Neuronal stem cell (in vitro differentiated cells): ENCODE results near the gene PSENEN.

Experiments used
- DNase-seq: peaks from one replicate; pipeline ENCODE4 v3.0.0-alpha.2; 2013; ENCODE audit warnings: low spot score
- H2AFZ ChIP-seq: one replicate; pipeline ENCODE4 v1.6.1; 2013; ENCODE audit warnings: mild to moderate bottlenecking, low read length, inconsistent platforms
- H2AK5ac ChIP-seq: 2 replicates; pipeline ENCODE4 v1.6.1; 2013; ENCODE audit warnings: low read depth, mild to moderate bottlenecking, inconsistent platforms, low read length, moderate library complexity, mixed read lengths
- H2BK120ac ChIP-seq: 2 replicates; pipeline ENCODE4 v1.6.1; 2013; ENCODE audit warnings: low read depth, mild to moderate bottlenecking, inconsistent platforms, low read length, moderate library complexity, mixed read lengths
- H2BK12ac ChIP-seq: one replicate; pipeline ENCODE4 v1.6.1; 2013; ENCODE audit warnings: low read length, inconsistent platforms
- H2BK15ac ChIP-seq: 2 replicates; pipeline ENCODE4 v1.6.1; 2013; ENCODE audit warnings: mild to moderate bottlenecking, low read length, inconsistent platforms, mixed read lengths
- H2BK5ac ChIP-seq: one replicate; pipeline ENCODE4 v1.6.1; 2013; ENCODE audit warnings: inconsistent platforms, mild to moderate bottlenecking, low read length, moderate library complexity
- H3K14ac ChIP-seq: one replicate; pipeline ENCODE4 v1.6.1; 2013; ENCODE audit warnings: low read length, inconsistent platforms
- H3K18ac ChIP-seq: 2 replicates; pipeline ENCODE4 v1.6.1; 2013; ENCODE audit warnings: low read length, inconsistent platforms
- H3K23ac ChIP-seq: 2 replicates; pipeline ENCODE4 v1.6.1; 2013; ENCODE audit warnings: low read depth, mild to moderate bottlenecking, mixed read lengths, low read length, inconsistent platforms; ENCODE audit not compliant: poor library complexity
- H3K27ac ChIP-seq: replicated peaks from 3 replicates; pipeline ENCODE4 v1.5.1; 2013; ENCODE audit warnings: low read length, inconsistent platforms
- H3K27me3 ChIP-seq, 3 experiments: 2 replicates each; pipeline ENCODE4 v1.6.1; 2013; ENCODE audit warnings: low read length in 3 of 3, mild to moderate bottlenecking in 2 of 3, inconsistent platforms in 1 of 3, low read depth in 1 of 3, mixed read lengths in 1 of 3, moderate library complexity in 1 of 3; ENCODE audit not compliant: control insufficient read depth in 3 of 3, insufficient read depth in 3 of 3
- H3K36me3 ChIP-seq, 2 donors: replicated peaks in 1 of 2; 2 replicates each; pipeline ENCODE4 v1.6.1; 2013; ENCODE audit warnings: low read length in 2 of 2; ENCODE audit not compliant: control insufficient read depth in 2 of 2, insufficient read depth in 2 of 2
- H3K4ac ChIP-seq: 2 replicates; pipeline ENCODE4 v1.6.1; 2013; ENCODE audit warnings: inconsistent platforms, mild to moderate bottlenecking, low read length, moderate library complexity
- H3K4me1 ChIP-seq, 2 donors: 1 replicate in 1 of 2; 2 replicates in 1 of 2; pipeline ENCODE4 v1.6.1; 2013; ENCODE audit warnings: low read length in 2 of 2, low read depth in 1 of 2; ENCODE audit not compliant: control insufficient read depth in 2 of 2, insufficient read depth in 1 of 2
- H3K4me2 ChIP-seq: one replicate; pipeline ENCODE4 v1.6.1; 2013; ENCODE audit warnings: mild to moderate bottlenecking, low read length, inconsistent platforms; ENCODE audit not compliant: insufficient read depth, poor library complexity, severe bottlenecking
- H3K4me3 ChIP-seq, 2 donors: 2 replicates each; pipeline ENCODE4 v1.5.1; 2013; ENCODE audit warnings: low read length in 2 of 2, mild to moderate bottlenecking in 2 of 2, inconsistent platforms in 1 of 2, moderate library complexity in 1 of 2
- H3K79me1 ChIP-seq: one replicate; pipeline ENCODE4 v1.6.1; 2013; ENCODE audit warnings: low read depth, mild to moderate bottlenecking, inconsistent platforms, low read length, moderate library complexity
- H3K9ac ChIP-seq: one replicate; pipeline ENCODE4 v1.6.1; 2013; ENCODE audit warnings: mild to moderate bottlenecking, low read depth, low read length, inconsistent platforms; ENCODE audit not compliant: poor library complexity
- H3K9me3 ChIP-seq, 2 donors: replicated peaks in 1 of 2; 2 replicates each; pipeline versions ENCODE3 to v1.6.1; 2013; ENCODE audit warnings: low read length in 2 of 2, mild to moderate bottlenecking in 2 of 2, inconsistent platforms in 1 of 2, low read depth in 1 of 2, mixed read lengths in 1 of 2, moderate library complexity in 1 of 2; ENCODE audit not compliant: control insufficient read depth in 2 of 2, insufficient read depth in 1 of 2
- H4K8ac ChIP-seq: one replicate; pipeline ENCODE4 v1.6.1; 2013; ENCODE audit warnings: low read depth, mild to moderate bottlenecking, inconsistent platforms, low read length, moderate library complexity
- H4K91ac ChIP-seq: one replicate; pipeline ENCODE4 v1.6.1; 2013; ENCODE audit warnings: low read length, low read depth, mild to moderate bottlenecking, inconsistent platforms; ENCODE audit not compliant: poor library complexity
- WGBS, 2 donors: extraction: QIAGEN DNeasy Blood & Tissue Kit; methylation state at CpG; one replicate each; pipeline ENCODE4 v1.1.7; 2013; ENCODE audit warnings: missing lambda C conversion rate in 2 of 2, mixed read lengths in 1 of 2; ENCODE audit not compliant: insufficient read length in 2 of 2, insufficient replicate concordance in 1 of 2; ENCODE audit errors: extremely low coverage in 2 of 2; 5-methylcytosine and 5-hydroxymethylcytosine counted together

Gene PSENEN

DNA sequence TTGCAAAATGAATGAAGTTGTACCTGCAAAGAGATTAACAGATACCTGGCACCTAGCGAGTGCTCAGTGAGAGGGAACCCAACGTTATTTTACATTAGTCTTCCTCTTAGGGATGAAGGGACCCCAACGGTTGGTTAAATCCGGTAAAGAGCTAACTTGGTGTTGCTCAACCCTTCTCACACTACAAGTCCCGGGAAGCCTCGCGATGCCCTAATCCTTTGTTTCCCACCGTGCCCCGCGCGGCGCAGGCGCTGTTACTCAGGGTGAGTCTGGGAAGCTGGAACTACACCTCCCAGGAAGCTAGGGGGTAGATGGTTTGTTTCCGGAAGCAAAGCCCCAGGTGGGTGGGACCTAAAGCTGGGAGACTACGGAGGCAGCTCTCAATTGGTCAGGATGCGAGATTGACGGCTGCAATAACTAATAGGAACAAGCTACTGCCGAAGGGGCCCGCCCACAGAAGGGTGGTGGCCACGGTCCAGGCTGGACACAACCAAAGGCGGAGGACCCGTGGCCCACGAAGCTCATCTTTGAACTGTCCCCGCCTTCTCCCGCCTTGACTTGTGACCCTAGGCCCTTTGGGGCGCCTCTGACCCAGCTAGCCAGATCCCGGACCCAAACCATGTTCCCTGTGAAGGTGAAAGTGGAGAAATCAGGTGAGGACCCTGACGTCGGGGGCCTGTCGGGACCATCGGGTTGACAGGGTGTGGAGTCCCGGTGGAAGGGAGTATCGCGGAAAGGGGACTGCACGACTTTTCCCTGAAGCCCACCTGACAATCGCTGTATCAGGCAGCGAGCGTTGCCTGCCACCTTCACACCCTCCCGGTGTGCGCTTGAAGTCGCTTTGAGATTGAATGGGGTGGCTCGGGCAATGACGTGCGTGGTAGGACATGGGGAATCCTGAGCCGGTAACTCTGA, 2.9 kb downstream of the PSENEN start, which contains the start of gene LIN37:
TSS of gene LIN37 (plus strand) at position 471 of the 915 bp plus-strand sequence. CDS start at position 620, 149 bp downstream.
- Histone ChIP-seq H3K4me2 (peak within 1 kb of the TSS; percentile 96), H3K14ac (peak within 1 kb of the TSS; percentile 59), H3K79me1 (peaks cover 8% of the 10 kb centered on the region), H4K8ac (no peak within 1 kb of the TSS), H3K27ac (no peak within 1 kb of the TSS), H2AFZ (peak within 1 kb of the TSS; percentile 83), H4K91ac (no peak within 1 kb of the TSS), H2AK5ac (no peak within 1 kb of the TSS), H3K4me1 (peaks cover 9 to 12% of the 10 kb centered on the region in 2 donors), H3K9me3 (no peaks in the 10 kb centered on the region), H3K4me3 (peak within 1 kb of the TSS; percentile 77 to 97), H2BK15ac (no peak within 1 kb of the TSS), H3K9ac (peak within 1 kb of the TSS; percentile 89), H2BK5ac (no peak within 1 kb of the TSS), H3K27me3 (no peaks in the 10 kb centered on the region), H3K36me3 (peaks cover 3 to 16% of the 10 kb centered on the region in 2 donors), H2BK120ac (no peak within 1 kb of the TSS), H3K18ac (no peak within 1 kb of the TSS), H2BK12ac (no peak within 1 kb of the TSS), H3K4ac (no peak within 1 kb of the TSS), H3K23ac (no peak within 1 kb of the TSS)
- peak; percentile 99 for DNase-seq
- no CpG with 5 or more reads among the region's 45 CpGs for WGBS, 2 donors

DNA sequence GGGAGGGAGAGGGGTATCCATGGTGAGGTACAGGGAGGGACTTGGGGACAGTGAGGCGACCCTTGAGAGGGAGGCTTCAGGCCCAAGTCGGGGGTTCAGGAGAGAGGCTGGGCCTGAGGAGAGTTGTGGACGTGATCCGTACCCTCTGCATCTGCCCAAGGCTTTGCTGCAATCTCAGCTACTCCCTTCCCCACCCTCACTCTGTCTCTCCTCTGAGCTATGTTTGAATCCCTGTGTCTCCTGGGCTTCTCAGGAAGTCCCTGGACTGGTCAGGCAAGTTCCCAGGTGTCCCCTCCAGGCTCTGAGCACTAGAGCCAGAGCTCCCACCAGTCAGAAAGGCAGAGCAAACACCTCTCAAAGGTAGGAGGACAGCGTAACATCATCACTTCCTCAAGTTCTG, 4.7 kb downstream of the PSENEN start:
- Histone ChIP-seq H2BK12ac (no peak overlapping the region), H3K14ac (no peak overlapping the region), H2BK120ac (no peak overlapping the region), H3K4me1 (peaks cover 8% of the 10 kb centered on the region in 2 donors), H3K4me3 (peak overlapping the region in 1 of 2 donors; percentile 1), H3K9me3 (no peaks in the 10 kb centered on the region), H2BK5ac (no peak overlapping the region), H3K79me1 (peaks cover 7% of the 10 kb centered on the region), H3K23ac (no peak overlapping the region), H2AK5ac (peak overlapping the region; percentile 27), H3K4me2 (no peak overlapping the region), H3K9ac (no peak overlapping the region), H3K4ac (no peak overlapping the region), H4K91ac (no peak overlapping the region), H2BK15ac (no peak overlapping the region), H3K18ac (no peak overlapping the region), H4K8ac (no peak overlapping the region), H3K27ac (no peak overlapping the region), H3K36me3 (peaks cover 7 to 27% of the 10 kb centered on the region in 2 donors), H2AFZ (no peak overlapping the region), H3K27me3 (peaks cover 0 to 2% (median 0%) of the 10 kb centered on the region in 3 experiments)
- no peak for DNase-seq
- WGBS, 2 donors = no CpG with 5 or more reads among the region's 5 CpGs

DNA sequence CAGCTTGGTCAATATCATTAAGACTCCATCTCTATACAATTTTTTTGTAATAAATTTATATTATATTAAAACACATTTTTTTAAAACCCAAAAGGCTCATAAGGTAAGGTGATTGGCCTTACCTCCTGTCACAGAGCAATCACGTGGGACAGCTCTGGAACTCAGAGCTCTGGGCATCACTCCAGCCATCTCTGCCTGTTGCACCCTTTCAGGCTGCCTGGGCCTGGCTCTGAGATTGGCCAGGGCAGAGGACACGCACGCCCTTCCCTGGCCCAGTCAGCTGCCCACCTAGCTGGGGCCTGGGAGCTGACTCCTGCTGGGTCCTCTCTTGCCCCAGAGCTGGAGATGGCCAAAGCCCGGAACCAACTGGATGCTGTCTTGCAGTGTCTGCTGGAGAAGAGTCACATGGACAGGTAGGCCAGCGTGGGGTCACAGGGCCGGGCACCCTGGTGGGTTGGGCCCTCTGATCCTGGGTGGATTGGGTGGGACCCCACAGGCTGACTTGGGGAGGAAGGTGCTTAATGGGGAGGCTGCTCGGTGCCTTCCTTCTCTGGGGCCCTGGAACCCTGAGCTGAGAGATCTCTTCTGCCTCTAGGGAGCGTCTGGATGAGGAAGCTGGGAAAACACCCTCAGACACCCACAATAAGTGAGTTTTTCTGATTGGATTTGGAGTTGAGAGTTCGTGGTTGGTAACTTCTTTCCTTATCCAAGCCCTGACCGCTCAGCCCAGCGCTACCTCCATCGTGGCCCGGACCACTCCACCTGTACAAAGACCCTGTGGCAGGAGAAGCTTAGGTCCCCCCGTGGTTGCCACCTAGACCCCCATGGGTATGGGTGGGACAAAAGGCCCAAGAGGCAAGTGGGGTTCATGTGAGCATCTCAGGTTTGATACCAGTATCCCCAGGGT, 6.6 kb downstream of the PSENEN start:
- peaks cover 7 to 27% of the 10 kb centered on the region in 2 donors for H3K36me3 ChIP-seq
- H2BK120ac ChIP-seq = no peak overlapping the region
- H3K4me3 ChIP-seq = no peak overlapping the region
- H3K23ac ChIP-seq = no peak overlapping the region
- no peak overlapping the region for H3K4me2 ChIP-seq
- H4K8ac ChIP-seq = no peak overlapping the region
- no peak overlapping the region for H3K4ac ChIP-seq
- no peak overlapping the region for H2AK5ac ChIP-seq
- H3K14ac ChIP-seq = no peak overlapping the region
- H3K27ac ChIP-seq = no peak overlapping the region
- no peak for DNase-seq
- H3K79me1 ChIP-seq = peaks cover 6% of the 10 kb centered on the region
- H3K27me3 ChIP-seq = peaks cover 0 to 13% (median 3%) of the 10 kb centered on the region in 3 experiments
- no peak overlapping the region for H2BK12ac ChIP-seq
- H3K4me1 ChIP-seq = peaks cover 4 to 20% of the 10 kb centered on the region in 2 donors
- no peak overlapping the region for H3K18ac ChIP-seq
- no peak overlapping the region for H4K91ac ChIP-seq
- H2BK5ac ChIP-seq = peak overlapping the region; percentile 39
- no CpG with 5 or more reads among the region's 14 CpGs for WGBS, 2 donors
- no peak overlapping the region for H2AFZ ChIP-seq
- H3K9me3 ChIP-seq = no peaks in the 10 kb centered on the region
- H2BK15ac ChIP-seq = no peak overlapping the region
- no peak overlapping the region for H3K9ac ChIP-seq
